Measurements from ENCODE around the gene KCNMA1. TPM values are rescaled to one million over a fixed set of nuclear protein-coding genes. Genes with fewer than 3 reads are reported as not detected.

The KCNMA1 gene
- total RNA-seq, 1 donor from 2014 or later: 94.3 TPM

GRCh38 chr10:76977901-76978300 lies 659.7 kb downstream of the KCNMA1 start:
- no peak for TF ChIP-seq POLR2AphosphoS5 (IDR thresholded peaks at IDR 0.05; ENCODE audit: insufficient read depth in 1 of 2, low read depth in 1 of 2)
- intact Hi-C loops (cut with DNase I): no loop called here
- Histone ChIP-seq H3K36me3 (no peaks in the 10 kb centered on the region), H3K27me3 (no peaks in the 10 kb centered on the region), H3K27ac (no peak overlapping the region), H3K4me3 (no peak overlapping the region), H3K9me3 (no peaks in the 10 kb centered on the region), H3K4me1 (peaks cover 22% of the 10 kb centered on the region)
- DNase-seq (ENCODE audit: extremely low spot score in 2 of 2): no peak

- intact Hi-C loops (cut with DNase I): no loop called here
- H3K4me1 ChIP-seq: peaks cover 31% of the 10 kb centered on the region
- H3K9me3 ChIP-seq: no peaks in the 10 kb centered on the region
- TF ChIP-seq POLR2AphosphoS5 (IDR thresholded peaks at IDR 0.05; ENCODE audit: insufficient read depth in 1 of 2, low read depth in 1 of 2) (no peak), CTCF (IDR thresholded peaks at IDR 0.05) (no peak), POLR2A (IDR thresholded peaks at IDR 0.05) (no peak)
- no peak for DNase-seq (ENCODE audit: extremely low spot score in 2 of 2)
- no peak overlapping the region for H3K4me3 ChIP-seq
- no peak overlapping the region for H3K27ac ChIP-seq
- H3K36me3 ChIP-seq: no peaks in the 10 kb centered on the region
- no peaks in the 10 kb centered on the region for H3K27me3 ChIP-seq
Measured at GRCh38 chr10:76977046-76977445, 660.6 kb downstream of the KCNMA1 start.

- TF ChIP-seq CTCF (IDR thresholded peaks at IDR 0.05): no peak
- TF ChIP-seq POLR2AphosphoS5 (IDR thresholded peaks at IDR 0.05; ENCODE audit: insufficient read depth in 1 of 2, low read depth in 1 of 2): no peak
- TF ChIP-seq POLR2A (IDR thresholded peaks at IDR 0.05): no peak
Measured at GRCh38 chr10:76976142-76976541, 661.5 kb downstream of the KCNMA1 start.

GRCh38 chr10:76975126-76975525 lies 662.5 kb downstream of the KCNMA1 start:
- no peak for TF ChIP-seq CTCF (IDR thresholded peaks at IDR 0.05)
- TF ChIP-seq POLR2A (IDR thresholded peaks at IDR 0.05): no peak
- no peak for TF ChIP-seq POLR2AphosphoS5 (IDR thresholded peaks at IDR 0.05; ENCODE audit: insufficient read depth in 1 of 2, low read depth in 1 of 2)
- Histone ChIP-seq H3K27me3 (no peaks in the 10 kb centered on the region), H3K4me1 (peaks cover 46% of the 10 kb centered on the region), H3K27ac (peak overlapping the region; percentile 59), H3K4me3 (no peak overlapping the region), H3K36me3 (no peaks in the 10 kb centered on the region), H3K9me3 (no peaks in the 10 kb centered on the region)
- intact Hi-C loops (cut with DNase I): no loop called here
- no peak for DNase-seq (ENCODE audit: extremely low spot score in 2 of 2)

More at GRCh38 chr10:76976142-76976541, 661.5 kb downstream of the KCNMA1 start:
- H3K36me3 ChIP-seq: no peaks in the 10 kb centered on the region
- H3K27me3 ChIP-seq: no peaks in the 10 kb centered on the region
- intact Hi-C loops (cut with DNase I): no loop called here
- H3K4me3 ChIP-seq: no peak overlapping the region
- H3K4me1 ChIP-seq: peaks cover 36% of the 10 kb centered on the region
- no peak overlapping the region for H3K27ac ChIP-seq
- H3K9me3 ChIP-seq: no peaks in the 10 kb centered on the region
- no peak for DNase-seq (ENCODE audit: extremely low spot score in 2 of 2)

- Histone ChIP-seq H3K9me3 (no peaks in the 10 kb centered on the region), H3K4me3 (no peak overlapping the region), H3K27ac (peak overlapping the region; percentile 59), H3K36me3 (no peaks in the 10 kb centered on the region), H3K4me1 (peaks cover 46% of the 10 kb centered on the region), H3K27me3 (no peaks in the 10 kb centered on the region)
- no peak for TF ChIP-seq CTCF (IDR thresholded peaks at IDR 0.05)
- no peak for TF ChIP-seq POLR2AphosphoS5 (IDR thresholded peaks at IDR 0.05; ENCODE audit: insufficient read depth in 1 of 2, low read depth in 1 of 2)
- no peak for TF ChIP-seq POLR2A (IDR thresholded peaks at IDR 0.05)
- intact Hi-C loops (cut with DNase I): no loop called here
- DNase-seq (ENCODE audit: extremely low spot score in 2 of 2): no peak
Measured at GRCh38 chr10:76974017-76974691, 663.5 kb downstream of the KCNMA1 start.

Data from vagina (tissue), 2 donors.